Type B pancreatic cell (in vitro differentiated cells): Measurements from ENCODE around the gene ICA1L. TPM values are rescaled to one million over a fixed set of nuclear protein-coding genes. Genes with fewer than 3 reads are reported as not detected.

Experiments used
- DNase-seq: peaks from one replicate; pipeline ENCODE4 v3.0.0; 2021; ENCODE audit warnings: mixed read lengths; ENCODE audit not compliant: unreplicated experiment; ENCODE audit errors: extremely low spot score
- H3K27ac Mint-ChIP-seq: 2 replicates; pipeline ENCODE4 v1.8.0; 2021; ENCODE audit warnings: mild to moderate bottlenecking, mixed read lengths
- H3K27me3 Mint-ChIP-seq: 2 replicates; pipeline ENCODE4 v1.8.0; 2021; ENCODE audit warnings: mixed read lengths
- H3K36me3 Mint-ChIP-seq: 2 replicates; pipeline ENCODE4 v1.8.0; 2021; ENCODE audit warnings: mixed read lengths
- H3K4me1 Mint-ChIP-seq: one replicate; pipeline ENCODE4 v1.8.0; 2021; ENCODE audit warnings: mixed read lengths; ENCODE audit not compliant: unreplicated experiment
- H3K4me3 Mint-ChIP-seq: 2 replicates; pipeline ENCODE4 v1.8.0; 2021; ENCODE audit warnings: mild to moderate bottlenecking, mixed read lengths
- H3K9me3 Mint-ChIP-seq: 2 replicates; pipeline ENCODE4 v1.8.0; 2021; ENCODE audit warnings: mixed read lengths
- CTCF ChIP-seq: fragments of 200-600 bp; sonication (generic); conservative IDR thresholded peaks from 2 replicates; pipeline ENCODE4 v1.5.0; 2021; ENCODE audit warnings: antibody characterized with exemption, mild to moderate bottlenecking
- total RNA-seq: library from RNA; stranded (reverse); gene quantifications from 2 replicates; pipeline ENCODE4 v1.2.1, GENCODE V29; 2021; ENCODE audit warnings: low replicate concordance

Gene ICA1L
- total RNA-seq, 1 donor from 2014 or later: 11.5 TPM

GRCh38 chr2:202782940-202783558 lies 88.5 kb downstream of the ICA1L start:
- Mint-ChIP-seq H3K4me1 (peaks cover 2% of the 10 kb centered on the region), H3K9me3 (no peaks in the 10 kb centered on the region), H3K4me3 (no peak overlapping the region), H3K27me3 (no peaks in the 10 kb centered on the region), H3K36me3 (peaks cover 34% of the 10 kb centered on the region), H3K27ac (no peak overlapping the region)
- no peak for TF ChIP-seq CTCF
- DNase-seq: no peak

DNA sequence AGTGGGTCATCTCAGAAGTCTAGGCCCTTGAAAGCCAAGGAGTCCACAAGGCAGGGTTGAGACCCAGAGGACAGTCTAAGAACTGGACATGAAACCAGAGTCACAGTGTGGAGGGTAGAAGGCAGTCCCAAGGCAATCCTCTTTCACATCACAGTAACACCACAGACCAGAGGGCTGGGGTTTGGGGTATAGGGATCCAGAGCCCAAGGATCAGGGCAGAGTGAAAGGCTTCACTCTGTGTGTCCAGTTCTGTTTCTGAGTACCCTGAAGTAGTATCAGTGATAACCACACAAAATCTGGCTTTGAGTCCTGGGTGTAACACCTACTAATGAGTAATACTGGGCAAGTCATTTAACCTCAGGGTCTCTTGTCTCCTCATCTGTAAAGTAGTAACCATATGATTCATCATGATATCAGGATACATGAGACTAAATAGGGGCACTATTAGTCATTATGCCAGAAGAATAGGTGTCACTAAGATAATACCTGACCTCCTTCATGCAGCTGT lies 91.0 kb downstream of the ICA1L start:
- H3K4me3 Mint-ChIP-seq: no peak overlapping the region
- peaks cover 27% of the 10 kb centered on the region for H3K36me3 Mint-ChIP-seq
- H3K27ac Mint-ChIP-seq: no peak overlapping the region
- TF ChIP-seq CTCF: no peak
- no peaks in the 10 kb centered on the region for H3K9me3 Mint-ChIP-seq
- no peak for DNase-seq
- no peaks in the 10 kb centered on the region for H3K27me3 Mint-ChIP-seq
- no peaks in the 10 kb centered on the region for H3K4me1 Mint-ChIP-seq

DNA sequence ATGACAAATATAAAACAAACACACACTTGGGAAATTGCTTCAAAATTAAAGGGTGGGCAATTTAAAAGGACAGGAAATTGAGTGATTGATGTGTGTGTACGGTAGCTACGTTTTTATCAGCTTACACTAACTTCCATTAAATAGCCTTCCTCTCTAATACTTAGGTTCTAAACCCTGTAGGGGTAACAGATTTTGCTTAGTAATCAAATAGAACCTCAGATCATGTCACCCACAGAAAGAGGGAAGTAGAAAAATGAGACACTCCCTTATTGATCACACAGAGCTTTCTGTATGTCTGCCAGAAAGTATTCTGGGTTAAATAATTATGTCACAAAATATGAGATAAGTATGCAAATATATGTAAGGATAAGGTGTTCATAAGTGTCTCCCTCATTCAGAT lies 93.3 kb downstream of the ICA1L start:
- Mint-ChIP-seq H3K9me3 (no peaks in the 10 kb centered on the region), H3K4me1 (no peaks in the 10 kb centered on the region), H3K27ac (no peak overlapping the region), H3K36me3 (peaks cover 27% of the 10 kb centered on the region), H3K27me3 (no peaks in the 10 kb centered on the region), H3K4me3 (no peak overlapping the region)
- TF ChIP-seq CTCF: no peak
- DNase-seq: no peak

- Mint-ChIP-seq H3K36me3 (peaks cover 17% of the 10 kb centered on the region), H3K27me3 (no peaks in the 10 kb centered on the region), H3K4me1 (no peaks in the 10 kb centered on the region), H3K27ac (no peak overlapping the region), H3K9me3 (no peaks in the 10 kb centered on the region), H3K4me3 (no peak overlapping the region)
- TF ChIP-seq CTCF: no peak
- DNase-seq: no peak
Measured at GRCh38 chr2:202774104-202774503, 97.5 kb downstream of the ICA1L start.

GRCh38 chr2:202773301-202773973 lies 98.1 kb downstream of the ICA1L start:
- no peak for DNase-seq
- TF ChIP-seq CTCF: no peak
- no peaks in the 10 kb centered on the region for H3K9me3 Mint-ChIP-seq
- H3K4me3 Mint-ChIP-seq: no peak overlapping the region
- H3K27me3 Mint-ChIP-seq: no peaks in the 10 kb centered on the region
- no peak overlapping the region for H3K27ac Mint-ChIP-seq
- no peaks in the 10 kb centered on the region for H3K4me1 Mint-ChIP-seq
- peaks cover 13% of the 10 kb centered on the region for H3K36me3 Mint-ChIP-seq
